Eye (tissue), 1 donor: Measurements from ENCODE around the gene MAN2A1.
A peak's percentile ranks its signal among the peaks of the same experiment; 100 is the strongest.

Experiments used
- DNase-seq: peaks from one replicate; pipeline ENCODE4 v3.0.0-alpha.2; 2015

Gene MAN2A1

GRCh38 chr5:109708813-109709212 is 19.1 kb downstream of the MAN2A1 start:
- no peak for DNase-seq

- DNase-seq, result no peak
Measured at GRCh38 chr5:109709225-109709624, 19.5 kb downstream of the MAN2A1 start.

- no peak for DNase-seq
Measured at GRCh38 chr5:109711673-109712072, 21.9 kb downstream of the MAN2A1 start.

GRCh38 chr5:109713453-109713852 is 23.7 kb downstream of the MAN2A1 start:
- no peak for DNase-seq

- no peak for DNase-seq
Measured at GRCh38 chr5:109714592-109714991, 24.9 kb downstream of the MAN2A1 start.

GRCh38 chr5:109718216-109718615 is 28.5 kb downstream of the MAN2A1 start:
- no peak for DNase-seq

- no peak for DNase-seq
Measured at GRCh38 chr5:109718632-109719031, 28.9 kb downstream of the MAN2A1 start.

- DNase-seq, result no peak
Measured at GRCh38 chr5:109719978-109720377, 30.3 kb downstream of the MAN2A1 start.

- no peak for DNase-seq
Measured at GRCh38 chr5:109721741-109722140, 32.0 kb downstream of the MAN2A1 start.

GRCh38 chr5:109723606-109724005 is 33.9 kb downstream of the MAN2A1 start:
- DNase-seq, result no peak

GRCh38 chr5:109725135-109725534 is 35.4 kb downstream of the MAN2A1 start:
- no peak for DNase-seq

- DNase-seq, result peak; percentile 53
Measured at GRCh38 chr5:109739741-109740728, 50.3 kb downstream of the MAN2A1 start.

GRCh38 chr5:109740966-109741365 is 51.2 kb downstream of the MAN2A1 start:
- DNase-seq, result no peak

GRCh38 chr5:109741390-109741789 is 51.7 kb downstream of the MAN2A1 start:
- DNase-seq, result no peak

- no peak for DNase-seq
Measured at GRCh38 chr5:109743041-109743531, 53.4 kb downstream of the MAN2A1 start.

- peak; percentile 42 for DNase-seq
Measured at GRCh38 chr5:109743770-109744212, 54.1 kb downstream of the MAN2A1 start.

- DNase-seq, result no peak
Measured at GRCh38 chr5:109744261-109744660, 54.5 kb downstream of the MAN2A1 start.

GRCh38 chr5:109748546-109748945 is 58.8 kb downstream of the MAN2A1 start:
- peak; percentile 77 for DNase-seq

GRCh38 chr5:109750463-109750862 is 60.7 kb downstream of the MAN2A1 start:
- DNase-seq, result no peak

GRCh38 chr5:109753279-109753678 is 63.6 kb downstream of the MAN2A1 start:
- DNase-seq, result no peak

GRCh38 chr5:109754319-109754718 is 64.6 kb downstream of the MAN2A1 start:
- DNase-seq, result no peak

- no peak for DNase-seq
Measured at GRCh38 chr5:109755761-109756160, 66.0 kb downstream of the MAN2A1 start.

GRCh38 chr5:109756543-109757185 is 66.9 kb downstream of the MAN2A1 start:
- no peak for DNase-seq

- no peak for DNase-seq
Measured at GRCh38 chr5:109757490-109757889, 67.8 kb downstream of the MAN2A1 start.
